T-helper 9 cell (primary cell): Measurements from ENCODE around the gene IRGQ.
"Not testable (repeated sequence)": the region's sequence is repeated elsewhere in the genome, so short reads cannot be mapped to it uniquely, and the experiment has no call there.

Source experiments
- DNase-seq: peaks from one replicate; pipeline ENCODE4 v3.0.0-alpha.2; 2020
- total RNA-seq, 2 donors: gene quantifications; one replicate each; lab custom pipeline; 2026; lab: John Stamatoyannopoulos, UW

The IRGQ gene, protein sequence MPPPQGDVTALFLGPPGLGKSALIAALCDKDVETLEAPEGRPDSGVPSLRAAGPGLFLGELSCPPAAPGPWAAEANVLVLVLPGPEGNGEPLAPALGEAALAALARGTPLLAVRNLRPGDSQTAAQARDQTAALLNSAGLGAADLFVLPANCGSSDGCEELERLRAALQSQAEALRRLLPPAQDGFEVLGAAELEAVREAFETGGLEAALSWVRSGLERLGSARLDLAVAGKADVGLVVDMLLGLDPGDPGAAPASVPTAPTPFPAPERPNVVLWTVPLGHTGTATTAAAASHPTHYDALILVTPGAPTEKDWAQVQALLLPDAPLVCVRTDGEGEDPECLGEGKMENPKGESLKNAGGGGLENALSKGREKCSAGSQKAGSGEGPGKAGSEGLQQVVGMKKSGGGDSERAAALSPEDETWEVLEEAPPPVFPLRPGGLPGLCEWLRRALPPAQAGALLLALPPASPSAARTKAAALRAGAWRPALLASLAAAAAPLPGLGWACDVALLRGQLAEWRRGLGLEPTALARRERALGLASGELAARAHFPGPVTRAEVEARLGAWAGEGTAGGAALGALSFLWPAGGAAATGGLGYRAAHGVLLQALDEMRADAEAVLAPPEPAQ
- 51.3 to 160 reads per million in 2 donors for total RNA-seq

DNA sequence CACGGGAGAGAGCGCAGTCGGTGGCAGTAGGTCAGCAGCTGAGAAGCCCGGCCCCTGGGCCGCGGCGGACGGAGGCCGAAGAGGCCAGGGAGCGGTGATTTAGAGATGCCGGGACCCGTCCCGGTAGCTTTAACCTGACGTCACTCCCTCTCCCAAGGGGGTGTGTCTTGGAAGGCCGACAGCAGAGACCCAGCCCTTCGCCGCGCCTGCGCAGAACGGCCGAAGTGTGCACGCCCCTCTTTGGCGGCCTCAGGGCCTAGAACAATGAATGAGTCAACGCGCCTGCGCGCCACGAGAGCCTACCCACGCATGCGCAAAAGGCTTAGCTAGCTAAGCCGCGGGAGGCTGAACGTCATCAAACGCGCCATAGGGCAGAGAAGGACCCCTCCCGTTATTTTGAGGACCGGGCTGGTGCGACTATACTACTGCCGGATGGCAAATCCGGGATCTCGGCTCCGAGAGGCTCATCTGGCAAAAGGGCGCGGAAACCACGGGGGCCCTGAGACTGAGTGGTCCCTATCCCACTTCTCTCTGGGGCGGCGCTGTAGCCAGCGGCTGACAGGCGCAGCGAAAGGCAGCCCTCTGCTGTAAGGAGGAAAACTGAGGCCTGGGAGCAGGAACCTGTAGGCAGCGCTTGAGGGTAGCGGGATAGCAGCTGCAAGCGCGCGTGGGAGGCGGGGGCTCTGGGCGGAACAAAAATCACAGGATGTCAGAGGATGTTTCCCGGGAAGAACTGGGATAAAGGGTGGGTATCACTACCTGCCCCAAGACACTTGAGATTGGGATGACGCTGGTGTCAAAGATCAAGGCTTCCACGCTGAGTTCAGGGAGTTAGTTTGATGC is at the start of gene IRGQ, which contains the start of gene ZNF576:
IRGQ (minus strand) TSS at position 136 of the 843 bp plus-strand sequence. CDS start 796 bp downstream, outside the sequence.
ZNF576 (plus strand) TSS at position 597 of the 843 bp plus-strand sequence. CDS start 514 bp downstream, outside the sequence.
- peak; percentile 100 for DNase-seq

DNA sequence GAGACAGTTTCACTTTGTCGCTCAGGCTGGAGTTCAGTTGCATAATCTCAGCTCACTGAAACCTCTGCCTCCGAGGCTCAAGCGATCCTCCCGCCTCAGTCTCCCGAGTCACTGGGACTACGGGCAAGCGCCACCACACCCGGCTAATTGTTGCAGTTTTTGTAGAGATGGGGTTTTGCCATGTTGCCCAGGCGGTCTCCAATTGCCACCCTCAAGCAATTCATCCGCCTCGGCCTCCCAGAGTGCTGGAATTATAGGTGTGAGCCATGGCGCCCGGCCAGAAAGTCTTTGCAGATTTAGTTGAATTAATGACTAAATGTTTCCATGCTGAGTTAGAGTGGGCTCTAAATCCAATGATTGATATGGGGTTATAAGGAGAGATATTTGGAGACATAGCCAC is 48.2 kb upstream of the IRGQ start:
- no peak for DNase-seq

DNA sequence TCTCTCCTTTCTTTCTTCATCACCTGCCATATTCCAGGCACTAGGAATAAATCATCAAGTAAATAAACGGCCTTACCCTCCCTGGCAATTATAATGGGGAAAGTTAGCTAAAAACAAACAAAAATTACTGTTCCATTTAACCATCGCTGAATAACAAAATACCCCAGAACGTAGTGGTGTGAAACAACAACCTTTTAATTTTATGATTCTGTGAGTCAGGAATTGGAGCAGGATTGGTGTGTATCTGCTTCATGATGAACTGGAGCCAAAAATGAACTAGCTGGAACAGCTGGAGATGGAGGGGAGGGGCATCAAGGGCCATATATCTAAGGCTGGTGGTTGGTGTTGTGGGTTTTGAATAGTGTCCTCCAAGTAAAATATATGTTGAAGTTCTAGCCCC is 47.4 kb upstream of the IRGQ start:
- DNase-seq = no peak

- DNase-seq = no peak
These were observed 46.6 kb upstream of the IRGQ start for GRCh38 chr19:43642531-43642930.

- no peak for DNase-seq
These were observed 45.4 kb upstream of the IRGQ start for GRCh38 chr19:43641333-43641732.

- DNase-seq = no peak
These were observed 44.5 kb upstream of the IRGQ start for GRCh38 chr19:43640424-43640757.

DNA sequence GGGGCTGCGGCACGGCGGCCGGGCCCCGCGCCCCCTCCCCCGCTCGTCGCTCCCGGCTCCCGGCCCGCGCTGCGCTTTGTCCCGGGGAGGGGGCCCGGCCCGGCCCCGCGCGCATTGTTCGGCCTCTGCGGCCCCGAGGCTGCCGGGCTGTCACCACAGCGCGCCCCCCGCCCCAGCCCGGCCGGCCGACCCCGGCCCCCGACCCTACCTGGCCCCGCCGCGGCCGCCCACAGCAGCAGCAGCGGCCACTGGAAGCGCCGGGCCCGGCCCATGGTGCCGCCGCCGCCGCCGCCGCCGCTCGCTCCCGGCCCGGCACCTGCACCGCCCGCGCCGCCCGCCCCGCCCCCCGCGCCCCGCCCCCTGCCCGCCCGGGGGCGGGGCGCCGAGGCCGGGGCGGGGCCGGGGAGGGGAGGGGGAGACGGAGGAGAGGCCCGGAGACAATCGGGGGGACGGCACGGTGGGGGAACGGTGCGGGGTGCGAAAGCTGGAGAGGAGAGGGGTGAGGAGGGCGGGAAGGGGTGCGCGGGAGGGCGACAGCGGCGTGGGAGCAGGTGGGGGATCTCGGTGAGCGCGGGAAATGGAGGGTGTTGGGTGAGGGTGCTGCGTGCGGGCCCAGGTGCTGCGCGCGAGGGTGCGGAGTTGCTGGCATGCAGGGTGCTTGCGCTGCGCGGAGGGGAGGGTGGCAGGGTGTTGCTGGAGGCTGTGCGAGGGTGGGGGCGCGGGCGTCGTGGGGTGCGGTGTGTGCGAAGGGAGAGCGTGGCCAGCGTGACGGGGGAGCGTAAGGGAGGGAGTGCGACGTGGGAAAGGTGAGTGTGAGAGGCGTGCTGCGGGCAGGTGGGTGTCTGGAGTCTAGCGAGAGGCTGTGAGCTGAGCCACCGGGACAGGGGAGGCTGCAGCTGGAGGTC is 43.8 kb upstream of the IRGQ start, which contains the start of gene CADM4:
CADM4 (minus strand) TSS at position 332 of the 905 bp plus-strand sequence; CDS start at position 272, 60 bp downstream.
- peak; percentile 50 for DNase-seq

DNA sequence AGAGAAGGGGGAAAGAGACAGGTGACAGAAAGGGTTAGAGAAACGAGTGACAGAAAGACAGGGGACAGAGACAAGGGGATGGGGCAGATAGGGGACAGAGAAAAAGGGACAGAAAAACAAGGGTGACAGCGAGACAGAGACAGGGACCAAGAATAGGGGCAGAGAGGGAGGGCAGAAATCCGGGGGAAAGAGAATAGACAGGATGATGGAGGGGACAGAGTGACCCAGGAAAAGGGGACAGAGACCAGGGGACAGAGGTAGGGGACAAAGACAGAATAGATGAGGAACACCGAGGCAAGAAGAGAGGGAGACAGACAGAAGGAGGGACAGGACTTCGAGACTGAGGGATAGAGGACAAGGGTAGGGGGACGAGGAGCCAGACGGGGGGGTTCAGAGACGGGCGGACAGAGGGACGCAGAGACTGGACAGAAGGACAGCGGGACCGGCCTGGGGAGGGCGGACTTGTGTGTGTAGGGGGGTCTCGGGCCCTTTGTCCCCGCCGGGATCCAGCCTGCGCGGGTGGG is 43.1 kb upstream of the IRGQ start:
- DNase-seq = no peak

DNA sequence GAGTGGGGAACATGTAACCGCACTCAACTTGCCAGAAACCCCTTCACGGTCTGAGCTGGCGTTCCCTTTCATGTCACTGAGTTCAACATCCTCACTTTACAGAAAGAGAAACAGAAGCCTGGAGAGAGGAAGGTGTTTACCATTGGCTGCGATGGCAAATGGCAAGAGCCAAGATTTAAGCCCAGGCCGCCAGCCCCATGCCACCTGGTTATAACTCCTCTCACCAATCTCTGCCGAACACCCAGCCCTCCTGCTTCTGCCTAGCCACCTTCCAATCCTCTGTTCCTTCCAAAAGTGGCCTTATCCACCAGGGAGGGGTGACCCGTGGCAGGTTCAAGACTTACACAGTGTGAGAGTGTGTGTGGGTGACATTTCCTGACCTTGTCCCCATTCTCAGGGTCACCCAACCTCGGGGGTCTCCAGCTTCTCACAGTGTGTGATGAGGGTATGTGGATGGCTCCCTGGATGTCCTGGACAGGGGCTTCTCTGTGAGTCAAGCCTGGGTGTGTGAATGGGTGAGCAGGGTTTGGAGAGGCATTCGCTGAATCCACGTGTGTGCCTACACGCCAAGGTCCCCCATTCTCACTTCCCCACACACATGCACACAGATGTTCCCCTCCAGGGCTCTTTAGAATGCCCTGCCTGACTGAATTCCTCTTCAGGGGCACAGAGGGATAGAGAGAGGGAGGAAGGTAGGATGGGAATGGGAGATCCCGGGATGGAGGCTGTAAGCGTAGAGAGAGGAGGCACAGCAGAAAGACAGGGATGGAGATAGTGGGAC is 42.5 kb upstream of the IRGQ start:
- no peak for DNase-seq

DNA sequence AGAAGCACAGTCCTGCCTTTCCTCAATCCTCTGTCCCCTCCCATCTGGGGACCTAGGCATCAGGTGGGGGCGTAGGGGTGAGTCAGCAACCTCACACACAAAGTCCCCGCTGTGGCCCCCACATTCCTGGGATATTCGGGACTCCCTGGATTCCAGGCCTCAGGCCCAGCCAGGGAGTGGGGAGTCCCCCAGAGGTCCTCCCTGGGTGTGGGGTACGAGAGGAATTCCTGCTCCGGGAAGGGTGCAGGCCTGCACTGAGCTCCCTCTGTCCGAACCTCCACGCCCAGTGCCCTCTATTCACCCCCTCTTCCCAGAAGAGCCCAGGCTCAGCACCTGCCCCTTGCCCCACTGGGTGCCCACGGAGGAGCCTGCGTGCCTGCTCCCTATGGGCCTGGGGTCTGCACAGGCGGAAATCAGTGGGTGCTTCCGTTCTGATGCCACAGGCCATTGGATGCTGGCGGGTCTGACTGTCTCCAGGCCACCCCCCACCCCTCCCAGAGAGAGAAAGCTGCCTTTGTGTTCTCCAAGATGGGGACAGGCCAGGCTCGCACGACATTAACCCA is 40.3 kb upstream of the IRGQ start:
- no peak for DNase-seq

DNA sequence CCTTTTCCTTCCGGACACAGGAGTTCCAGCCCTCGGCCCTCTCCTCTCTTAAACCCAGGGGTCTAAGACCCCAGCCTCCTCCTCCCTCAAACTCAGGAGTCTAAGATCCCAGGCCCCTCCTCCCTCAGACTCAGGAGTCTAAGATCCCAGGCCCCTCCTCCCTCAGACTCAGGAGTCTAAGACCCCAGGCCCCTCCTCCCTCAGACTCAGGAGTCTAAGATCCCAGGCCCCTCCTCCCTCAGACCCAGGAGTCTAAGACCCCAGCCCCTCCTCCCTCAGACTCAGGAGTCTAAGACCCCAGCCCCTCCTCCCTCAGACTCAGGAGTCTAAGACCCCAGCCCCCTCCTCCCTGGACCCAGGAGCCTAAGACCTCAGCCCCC is 39.6 kb upstream of the IRGQ start:
- not testable (repeated sequence) for DNase-seq

DNA sequence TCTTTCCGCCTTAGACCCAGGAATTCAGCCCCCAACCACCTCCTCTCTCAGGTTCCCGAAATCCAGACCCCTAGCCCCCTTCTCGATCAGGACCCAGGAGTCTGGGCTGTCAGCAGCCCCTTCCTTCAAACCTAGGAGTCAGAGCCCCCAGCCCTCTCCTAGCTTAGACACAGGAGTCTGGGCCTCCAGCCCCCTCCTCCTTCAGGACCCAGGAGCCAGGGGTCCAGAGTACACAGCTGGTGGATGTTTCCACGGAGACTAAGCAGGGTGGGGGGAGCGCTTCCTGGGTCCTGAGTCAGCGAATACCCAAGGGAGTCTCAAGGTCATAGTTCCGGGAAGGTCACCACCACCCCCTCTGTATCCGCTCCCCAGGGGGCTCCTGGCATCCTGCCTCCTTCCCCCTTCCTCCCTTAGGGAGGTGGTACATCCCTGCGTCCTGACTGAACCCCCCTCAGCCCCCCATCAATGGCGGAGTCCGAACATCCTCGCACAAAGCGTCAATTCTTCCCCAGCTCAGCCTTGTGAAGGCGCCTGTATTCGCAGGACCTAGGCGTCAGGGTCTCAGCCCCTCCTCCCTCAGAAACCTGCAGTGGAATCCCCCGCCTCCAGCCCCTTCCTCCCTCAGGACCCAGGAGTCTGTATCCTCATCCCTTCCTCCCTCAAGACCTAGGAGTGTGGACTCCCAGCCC is 39.1 kb upstream of the IRGQ start:
- no peak for DNase-seq

DNA sequence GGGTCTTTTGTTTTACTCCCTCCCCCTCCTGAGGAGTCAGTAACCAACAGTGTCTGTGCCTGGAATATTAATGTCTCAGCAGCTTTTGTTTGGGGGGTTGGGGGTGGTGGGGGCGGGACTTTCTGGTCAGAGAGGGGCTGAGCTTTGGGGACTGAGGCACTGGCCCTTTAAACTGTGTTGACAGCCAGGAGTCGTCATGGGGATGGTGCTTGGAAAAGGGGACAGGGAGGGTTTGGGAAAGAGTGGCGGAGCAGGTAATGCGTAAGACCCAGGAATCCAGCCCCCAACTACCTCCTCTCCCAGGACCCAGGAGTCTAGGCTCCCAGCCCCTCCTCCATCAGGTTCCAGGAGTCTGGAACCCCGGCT is 38.6 kb upstream of the IRGQ start:
- DNase-seq = no peak

- no peak for DNase-seq
These were observed 38.1 kb upstream of the IRGQ start for GRCh38 chr19:43634068-43634467.

DNA sequence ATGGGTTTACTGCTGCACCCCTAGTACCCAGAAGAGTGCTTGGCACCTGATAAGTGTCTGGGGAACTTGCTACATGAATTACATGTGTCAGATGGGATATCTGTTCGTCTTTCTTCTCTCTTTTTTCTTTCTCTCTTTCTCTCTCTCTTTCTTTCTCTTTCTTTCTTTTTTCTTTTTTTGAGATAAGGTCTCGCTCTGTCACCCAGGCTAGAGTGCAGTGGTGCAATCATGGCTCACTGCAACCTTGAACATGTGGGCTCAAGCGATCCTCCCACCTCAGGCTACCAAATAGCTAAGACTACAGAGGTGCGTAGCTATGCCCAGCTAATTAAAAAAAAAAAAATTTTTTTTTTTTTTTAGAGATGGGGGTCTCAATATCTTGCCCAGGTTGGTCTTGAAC is 37.6 kb upstream of the IRGQ start:
- DNase-seq = no peak

DNA sequence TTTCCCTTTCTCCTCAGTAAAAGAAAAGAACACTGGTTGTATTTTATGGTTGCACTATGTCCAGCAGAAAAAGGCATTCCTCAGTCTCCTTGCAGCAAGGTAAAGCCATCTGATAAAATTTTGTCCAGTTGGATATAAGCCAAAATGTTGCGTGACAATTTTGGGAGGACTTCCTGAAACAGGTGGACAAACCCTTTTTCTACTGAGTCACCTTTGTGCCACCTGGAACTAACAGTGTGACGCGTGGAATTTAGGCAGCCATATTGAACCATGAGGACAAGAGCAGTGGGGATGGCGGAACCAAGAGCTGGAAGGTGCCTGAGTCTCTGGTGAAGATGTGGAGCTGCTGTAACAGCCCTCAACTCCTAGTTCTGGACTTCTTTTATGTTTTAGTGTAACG is 35.6 kb upstream of the IRGQ start:
- DNase-seq = no peak

GRCh38 chr19:43628646-43629326 is 32.9 kb upstream of the IRGQ start:
- DNase-seq = no peak

DNA sequence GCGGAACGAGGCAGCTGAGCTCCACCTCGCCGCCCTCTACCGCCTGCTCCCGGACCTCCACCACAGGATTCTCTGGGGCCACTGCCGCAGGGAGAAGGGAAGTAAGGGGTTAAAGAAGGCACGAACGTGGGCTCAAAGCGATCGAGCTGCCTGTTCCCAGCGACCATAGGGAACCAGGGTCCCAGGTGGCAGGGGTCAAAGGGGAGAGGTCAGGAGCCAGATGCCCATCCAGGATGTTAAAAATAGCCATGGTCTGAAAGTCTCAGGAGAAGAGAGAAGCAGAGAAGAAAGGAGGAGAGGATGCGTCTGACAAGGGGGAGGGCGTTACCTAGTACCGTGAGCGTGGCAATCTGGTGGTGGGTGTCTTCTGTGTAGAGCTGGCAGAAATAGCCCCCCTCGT is 30.9 kb upstream of the IRGQ start:
- DNase-seq = no peak

- DNase-seq = no peak
These were observed 30.1 kb upstream of the IRGQ start for GRCh38 chr19:43625918-43626579.
